Right lobe of liver (tissue), 6 donors: ENCODE data around the gene CRK. TPM values are rescaled to one million over a fixed set of nuclear protein-coding genes. Genes with fewer than 3 reads are reported as not detected.

ENCODE experiments used
- ATAC-seq, 4 donors: fragments of 200-7000 bp; cut with Tn5 transposase; one replicate each; pipeline ENCODE4 v1.9.1; 2020; ENCODE audit warnings: mild to moderate bottlenecking in 4 of 4, moderate library complexity in 4 of 4
- DNase-seq, 3 donors: peaks; one replicate each; pipeline ENCODE4 v3.0.0-alpha.2; 2020
- H3K27ac ChIP-seq, 3 donors: fragments of 200-600 bp; one replicate each; pipeline ENCODE4 v1.8.0; 2022
- H3K27me3 ChIP-seq, 2 donors: fragments of 200-600 bp; one replicate each; pipeline ENCODE4 v1.8.0; 2022
- H3K36me3 ChIP-seq, 4 donors: fragments of 200-600 bp; sonication (generic) in 1 of 4; one replicate each; pipeline versions ENCODE4 v1.5.1 to v1.8.0; 2017 to 2022; ENCODE audit warnings: control low read depth in 1 of 4
- H3K4me1 ChIP-seq, 4 donors: fragments of 200-600 bp; sonication (generic) in 1 of 4; one replicate each; pipeline versions ENCODE4 v1.5.1 to v1.8.0; 2017 to 2022; ENCODE audit warnings: control low read depth in 1 of 4
- H3K4me3 ChIP-seq, 3 donors: fragments of 200-600 bp; one replicate each; pipeline ENCODE4 v1.8.0; 2022
- H3K9me3 ChIP-seq, 4 donors: fragments of 200-600 bp; sonication (generic) in 1 of 4; one replicate each; pipeline versions ENCODE4 v1.5.1 to v1.8.0; 2017 to 2022; ENCODE audit warnings: control low read depth in 1 of 4
- POLR2A ChIP-seq: fragments of 450-650 bp; IDR thresholded peaks from one replicate; pipeline ENCODE4 v1.6.1; 2017; ENCODE audit warnings: antibody characterized with exemption, mild to moderate bottlenecking
- WGBS: methylation state at CpG from one replicate; pipeline ENCODE4 v1.1.6; 2018; ENCODE audit warnings: low coverage, low lambda C conversion rate; ENCODE audit not compliant: insufficient coverage; ENCODE audit errors: missing lambda C conversion rate; 5-methylcytosine and 5-hydroxymethylcytosine counted together
- intact Hi-C, 2 donors: fragments of 100-400 bp; cut with DNase I; formaldehyde crosslinking; loops; one replicate each; pipeline versions ENCODE4 v1.11.2 to v1.14.1; 2022
- total RNA-seq, 6 experiments: library from RNA; depleted of rRNA in 2 of 6; stranded (reverse); fragments of >200 nt in 2 of 6; fragmentation: NEBNext Ultra II Directional in 3 of 6; extraction: Animal tissue kit (Norgen Biotek cat#: 25700) in 3 of 6; gene quantifications; one replicate each; pipeline versions ENCODE4 v1.1.0 to v1.2.4, GENCODE V29; 2016 to 2023
- TF ChIP-seq, protein P1 (sequence below), 4 donors: fragments of 200-600 bp in 3 of 4; fragments of 450-650 bp in 1 of 4; IDR thresholded peaks; one replicate each; pipeline versions ENCODE4 v1.5.1 to v1.8.0; 2016 to 2022; ENCODE audit warnings: antibody characterized with exemption in 4 of 4, mild to moderate bottlenecking in 2 of 4
- donor health status: DM: no; HTN: yes; CAD: no.
- donor health status: DM: no; HTN: no; CAD: no.
- donor health status: DM: no; HTN: no; CAD: no.
- donor health status: DM: no; HTN: yes; CAD: no.
- donor health status: DM: no; HTN: yes; CAD: no.

The CRK gene
- total RNA-seq, 6 experiments from 2014 or later, result 33.9 to 58.6 (median 47.6) TPM

DNA sequence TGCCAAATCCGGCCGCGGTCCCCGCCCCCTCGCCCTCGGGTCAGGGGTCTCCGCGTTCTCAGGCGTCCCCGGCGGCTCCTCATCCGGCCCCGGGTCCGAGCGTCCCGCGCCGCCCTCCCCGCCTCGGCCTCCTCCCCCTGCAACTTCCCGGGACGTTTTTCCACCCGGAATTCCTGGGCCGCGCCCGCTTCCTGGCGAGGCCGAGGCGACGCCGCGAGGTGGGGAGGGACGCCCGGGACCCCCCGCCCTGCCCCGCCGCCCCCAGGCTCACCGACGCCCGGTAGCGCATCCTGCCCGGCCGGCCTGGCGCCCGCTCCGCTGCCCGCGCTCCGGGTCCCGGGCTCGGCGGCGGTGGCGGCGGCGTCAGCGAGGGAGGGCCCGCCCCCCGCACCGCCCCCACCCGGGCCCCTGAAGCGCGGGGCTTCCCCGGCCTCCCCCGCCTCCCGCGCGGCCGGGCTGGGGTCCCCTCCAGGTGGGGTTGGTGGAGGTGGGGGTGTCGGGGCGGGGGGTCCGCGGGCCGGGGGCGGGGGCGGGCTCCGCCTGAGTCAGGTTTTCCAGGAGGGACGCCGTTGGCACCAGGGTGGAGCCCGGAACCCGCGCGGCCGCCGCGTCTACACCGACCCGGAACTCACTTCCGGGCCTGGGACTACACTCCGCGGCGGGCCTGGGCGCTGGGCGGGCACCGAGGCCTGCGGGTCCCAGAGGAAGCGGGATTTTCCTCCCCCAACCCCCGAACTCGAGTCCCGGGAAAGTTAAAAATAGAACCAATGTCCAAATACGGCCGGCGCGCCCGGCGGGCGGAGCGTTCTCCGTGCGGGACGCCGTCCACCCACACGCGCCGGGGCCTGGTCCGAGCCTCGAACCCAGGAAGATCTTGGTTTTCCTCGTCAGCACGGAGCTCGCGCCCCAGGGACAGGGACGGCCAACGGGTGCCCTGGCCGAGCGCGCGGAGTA lies 29.7 kb upstream of the CRK start:
- intact Hi-C loops, result no loop called here
- peak overlapping the region; percentile 64 to 70 (median 66) for H3K4me3 ChIP-seq
- H3K4me1 ChIP-seq, result peaks cover 0 to 28% (median 12%) of the 10 kb centered on the region in 4 donors
- TF ChIP-seq, protein P1, sequence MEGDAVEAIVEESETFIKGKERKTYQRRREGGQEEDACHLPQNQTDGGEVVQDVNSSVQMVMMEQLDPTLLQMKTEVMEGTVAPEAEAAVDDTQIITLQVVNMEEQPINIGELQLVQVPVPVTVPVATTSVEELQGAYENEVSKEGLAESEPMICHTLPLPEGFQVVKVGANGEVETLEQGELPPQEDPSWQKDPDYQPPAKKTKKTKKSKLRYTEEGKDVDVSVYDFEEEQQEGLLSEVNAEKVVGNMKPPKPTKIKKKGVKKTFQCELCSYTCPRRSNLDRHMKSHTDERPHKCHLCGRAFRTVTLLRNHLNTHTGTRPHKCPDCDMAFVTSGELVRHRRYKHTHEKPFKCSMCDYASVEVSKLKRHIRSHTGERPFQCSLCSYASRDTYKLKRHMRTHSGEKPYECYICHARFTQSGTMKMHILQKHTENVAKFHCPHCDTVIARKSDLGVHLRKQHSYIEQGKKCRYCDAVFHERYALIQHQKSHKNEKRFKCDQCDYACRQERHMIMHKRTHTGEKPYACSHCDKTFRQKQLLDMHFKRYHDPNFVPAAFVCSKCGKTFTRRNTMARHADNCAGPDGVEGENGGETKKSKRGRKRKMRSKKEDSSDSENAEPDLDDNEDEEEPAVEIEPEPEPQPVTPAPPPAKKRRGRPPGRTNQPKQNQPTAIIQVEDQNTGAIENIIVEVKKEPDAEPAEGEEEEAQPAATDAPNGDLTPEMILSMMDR (IDR thresholded peaks at IDR 0.05), result no peak
- TF ChIP-seq POLR2A, result peak; percentile 44
- H3K27ac ChIP-seq, result peak overlapping the region; percentile 77 to 88 (median 85)
- DNase-seq (peak in 2 of 3 donors; percentile 70), ATAC-seq (peak; percentile 15 to 39 (median 22))
- H3K9me3 ChIP-seq, result no peaks in the 10 kb centered on the region
- WGBS, result 1% methylated on average over 16 of the region's 127 CpGs
- H3K27me3 ChIP-seq, result no peaks in the 10 kb centered on the region
- peaks cover 0 to 3% (median 0%) of the 10 kb centered on the region in 4 donors for H3K36me3 ChIP-seq

DNA sequence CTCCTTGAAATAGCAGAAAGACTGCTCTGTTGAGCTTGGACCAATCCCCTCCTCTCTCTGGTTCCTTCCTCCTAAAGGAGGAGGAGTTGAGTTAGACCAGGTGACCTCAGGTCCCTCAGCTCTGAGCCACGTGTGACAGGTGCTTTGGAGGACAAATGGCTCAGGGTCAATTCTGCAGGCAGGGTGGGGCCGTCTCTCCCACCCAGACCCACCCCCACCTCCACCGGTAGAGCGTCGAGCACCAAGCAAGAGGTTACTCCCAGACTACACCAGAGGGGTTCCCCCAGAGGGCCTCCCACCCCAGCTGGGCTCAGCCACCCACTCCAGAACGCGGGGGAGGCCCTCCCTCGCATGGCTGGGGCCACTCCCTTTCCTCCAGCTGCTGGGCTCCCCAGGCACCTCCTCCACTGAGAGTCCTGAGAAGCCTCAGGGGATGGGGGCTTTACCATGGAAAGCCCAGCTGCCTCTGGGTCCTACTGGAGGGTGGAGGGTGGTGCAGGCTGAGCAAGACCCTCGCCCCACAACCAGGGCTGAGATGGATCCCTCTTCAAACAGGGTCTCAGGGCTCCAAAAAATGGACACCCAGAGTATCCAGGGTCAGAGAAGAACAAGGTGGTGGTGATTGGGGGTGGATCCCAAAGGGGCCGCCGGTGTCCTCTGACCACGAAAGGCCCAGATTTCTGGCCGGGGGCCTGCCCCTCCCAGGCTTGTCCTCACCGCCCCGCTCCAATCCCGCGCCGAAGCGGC lies 28.8 kb upstream of the CRK start:
- Histone ChIP-seq H3K9me3 (no peaks in the 10 kb centered on the region), H3K36me3 (peaks cover 0 to 9% (median under 1%) of the 10 kb centered on the region in 4 donors), H3K4me3 (peak overlapping the region; percentile 64 to 70 (median 66)), H3K4me1 (peaks cover 0 to 21% (median 8%) of the 10 kb centered on the region in 4 donors), H3K27ac (peak overlapping the region; percentile 77 to 88 (median 85)), H3K27me3 (no peaks in the 10 kb centered on the region)
- no peak for TF ChIP-seq POLR2A
- TF ChIP-seq, protein P1 (IDR thresholded peaks at IDR 0.05), result no peak
- intact Hi-C loops, result no loop called here
- ATAC-seq, result peak; percentile 12 to 38 (median 32)
- 0% methylated on average over 7 of the region's 19 CpGs for WGBS
- DNase-seq, result peak in 1 of 3 donors; percentile 47

DNA sequence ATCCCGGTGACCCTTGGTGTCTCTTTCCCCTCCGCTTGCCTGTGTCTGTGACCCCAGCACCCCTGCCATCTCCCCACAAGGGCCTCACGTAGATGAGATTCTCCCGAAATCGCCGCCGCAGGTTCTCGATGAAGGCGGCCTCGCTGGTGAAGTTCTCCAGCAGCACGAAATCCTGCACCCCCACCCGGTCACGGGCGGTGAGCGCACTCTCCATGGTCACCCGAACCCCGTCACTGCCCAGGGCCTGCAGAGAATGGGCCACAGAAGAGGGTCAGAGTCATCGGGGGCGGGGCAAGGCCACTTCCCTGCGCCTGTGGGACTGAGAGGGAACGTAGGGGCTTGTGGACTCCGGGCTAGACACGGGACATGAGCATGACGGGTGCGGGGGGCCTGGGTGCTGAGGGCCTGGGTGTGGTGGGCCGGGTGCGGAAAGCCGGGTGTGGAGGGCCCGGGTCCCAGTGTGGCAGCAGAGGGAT lies 28.1 kb upstream of the CRK start:
- no peak overlapping the region for H3K27ac ChIP-seq
- no peak for DNase-seq
- TF ChIP-seq POLR2A, result no peak
- TF ChIP-seq, protein P1 (IDR thresholded peaks at IDR 0.05), result no peak
- no peaks in the 10 kb centered on the region for H3K27me3 ChIP-seq
- H3K4me1 ChIP-seq, result peaks cover 0 to 14% (median 5%) of the 10 kb centered on the region in 4 donors
- intact Hi-C loops, result no loop called here
- no peak for ATAC-seq
- H3K9me3 ChIP-seq, result no peaks in the 10 kb centered on the region
- no peak overlapping the region for H3K4me3 ChIP-seq
- 80% methylated on average over 6 of the region's 29 CpGs for WGBS
- peaks cover 0 to 16% (median 4%) of the 10 kb centered on the region in 4 donors for H3K36me3 ChIP-seq

DNA sequence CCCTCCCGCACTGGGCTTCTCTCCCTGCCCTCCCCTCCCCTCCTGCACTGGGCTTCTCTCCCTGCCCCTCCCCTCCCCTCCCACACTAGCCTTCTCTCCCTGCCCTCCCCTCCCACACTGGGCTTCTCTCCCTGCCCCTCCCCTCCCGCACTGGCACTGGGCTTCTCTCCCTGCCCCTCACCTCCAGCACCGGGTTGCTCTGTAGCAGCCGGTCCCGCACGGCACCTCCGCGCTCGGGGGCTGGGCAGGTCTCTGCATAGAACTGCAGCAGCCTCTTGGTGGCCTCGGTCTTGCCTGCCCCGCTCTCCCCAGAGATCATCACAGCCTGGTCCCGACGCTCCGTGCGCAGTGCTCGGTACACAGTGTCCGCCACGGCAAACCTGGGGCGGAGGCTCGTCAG lies 26.6 kb upstream of the CRK start:
- no peak for DNase-seq
- TF ChIP-seq, protein P1 (IDR thresholded peaks at IDR 0.05), result no peak
- TF ChIP-seq POLR2A, result no peak
- peak in 1 of 4 donors; percentile 32 for ATAC-seq

More for the DNA sequence above, 26.6 kb upstream of the CRK start:
- WGBS, result 59% methylated on average over 9 of the region's 20 CpGs
- Histone ChIP-seq H3K4me3 (no peak overlapping the region), H3K9me3 (no peaks in the 10 kb centered on the region), H3K27me3 (no peaks in the 10 kb centered on the region), H3K27ac (no peak overlapping the region), H3K4me1 (peaks cover 0 to 6% (median 0%) of the 10 kb centered on the region in 4 donors), H3K36me3 (peaks cover 0 to 30% (median 10%) of the 10 kb centered on the region in 4 donors)
- intact Hi-C loops, result no loop called here
